SK-N-DZ (cell line): Measurements from ENCODE around the gene DNAJB12.
"Not testable (repeated sequence)": the region's sequence is repeated elsewhere in the genome, so short reads cannot be mapped to it uniquely, and the experiment has no call there.

ENCODE experiments used
- DNase-seq: peaks from one replicate; pipeline ENCODE4 v3.0.0-alpha.2; 2015; ENCODE audit warnings: low spot score

Gene DNAJB12

GRCh38 chr10:72331575-72332422 is 22.9 kb downstream of the DNAJB12 start:
- DNase-seq, result peak; percentile 92

GRCh38 chr10:72330069-72330426 is 24.7 kb downstream of the DNAJB12 start:
- no peak for DNase-seq

GRCh38 chr10:72329290-72330068 is 25.2 kb downstream of the DNAJB12 start:
- peak; percentile 91 for DNase-seq

DNA sequence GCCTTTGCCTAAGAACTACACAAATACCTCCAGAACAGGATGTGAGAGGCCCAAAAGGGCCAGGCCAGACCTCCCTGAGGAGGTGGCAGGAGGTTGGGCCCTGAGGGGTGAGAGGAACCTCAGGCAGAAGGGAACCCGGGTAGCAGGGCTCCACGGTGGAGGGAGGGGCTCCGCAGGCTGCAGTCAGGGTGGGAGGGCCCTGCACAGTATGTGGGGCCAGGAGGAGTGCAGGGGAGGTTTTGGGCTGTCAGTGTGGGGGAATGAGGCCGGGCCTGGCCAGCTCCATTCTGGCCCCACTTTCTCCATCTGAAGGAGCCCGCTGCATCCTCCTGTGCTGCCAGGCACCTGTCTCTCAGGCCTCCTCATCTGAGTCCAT is 25.9 kb downstream of the DNAJB12 start:
- DNase-seq, result no peak

DNA sequence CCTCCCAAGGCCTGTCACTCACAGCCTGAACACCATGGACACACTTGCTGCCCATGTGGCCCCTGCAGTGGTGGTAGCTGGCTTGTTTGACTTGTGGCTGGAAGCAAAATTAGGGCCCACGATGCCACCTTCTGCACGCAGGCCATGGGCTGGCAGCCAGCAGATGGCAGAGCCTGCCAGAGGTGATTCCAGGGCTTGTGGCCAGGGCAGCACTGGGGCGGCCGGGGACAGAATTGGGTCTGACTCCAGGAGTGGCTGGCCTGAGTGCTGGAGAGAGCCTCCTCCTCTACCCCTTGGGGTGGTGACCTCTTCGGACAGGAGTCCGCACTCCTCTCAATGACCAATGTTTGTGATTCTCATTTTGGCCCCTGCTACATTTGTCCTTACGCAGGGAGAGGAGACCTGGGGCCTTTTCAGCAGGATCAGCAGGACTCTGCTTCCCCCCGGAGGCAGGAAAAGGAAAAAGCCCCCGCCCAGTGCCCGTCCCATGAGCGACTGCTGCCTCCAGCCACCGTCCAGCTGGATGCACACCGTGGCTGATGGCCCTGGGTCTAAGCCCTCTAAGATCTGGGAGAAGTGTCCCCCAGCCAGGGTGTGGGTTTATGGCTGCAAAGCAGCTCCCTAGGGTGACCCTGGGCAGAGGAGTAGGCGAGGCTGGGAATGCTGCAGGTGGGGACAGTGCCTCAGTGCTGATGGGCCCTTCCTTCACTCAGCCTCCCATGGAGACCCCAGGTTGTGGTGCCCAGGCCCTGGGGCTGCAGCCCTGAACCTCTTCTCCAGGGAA is 26.5 kb downstream of the DNAJB12 start:
- DNase-seq, result peak; percentile 79

GRCh38 chr10:72326665-72327603 is 27.8 kb downstream of the DNAJB12 start:
- DNase-seq, result not testable (repeated sequence)

GRCh38 chr10:72325243-72326175 is 29.2 kb downstream of the DNAJB12 start:
- peak; percentile 89 for DNase-seq

DNA sequence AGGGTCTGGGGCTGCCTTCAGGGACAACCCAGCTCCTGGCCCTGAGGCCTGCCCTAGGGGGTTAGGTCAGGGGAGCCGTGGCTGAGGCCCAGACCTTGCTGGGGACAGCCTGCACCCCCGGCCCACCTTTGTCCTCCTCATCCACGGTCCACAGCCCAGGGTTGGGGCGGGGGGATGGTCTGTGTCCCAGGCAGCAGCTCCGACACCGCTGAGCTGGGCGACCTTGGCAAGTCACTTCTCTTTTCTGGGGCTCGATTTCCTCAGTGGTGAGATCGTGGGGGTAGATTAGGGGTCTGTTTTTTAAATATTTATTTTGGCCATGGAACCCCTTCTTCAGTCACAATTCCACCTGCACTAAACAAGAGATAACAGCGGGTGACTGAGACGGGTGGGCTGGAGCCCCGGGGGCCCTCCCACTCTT is 30.9 kb downstream of the DNAJB12 start:
- DNase-seq, result no peak

- DNase-seq, result no peak
Measured at GRCh38 chr10:72323108-72323749, 31.5 kb downstream of the DNAJB12 start.

DNA sequence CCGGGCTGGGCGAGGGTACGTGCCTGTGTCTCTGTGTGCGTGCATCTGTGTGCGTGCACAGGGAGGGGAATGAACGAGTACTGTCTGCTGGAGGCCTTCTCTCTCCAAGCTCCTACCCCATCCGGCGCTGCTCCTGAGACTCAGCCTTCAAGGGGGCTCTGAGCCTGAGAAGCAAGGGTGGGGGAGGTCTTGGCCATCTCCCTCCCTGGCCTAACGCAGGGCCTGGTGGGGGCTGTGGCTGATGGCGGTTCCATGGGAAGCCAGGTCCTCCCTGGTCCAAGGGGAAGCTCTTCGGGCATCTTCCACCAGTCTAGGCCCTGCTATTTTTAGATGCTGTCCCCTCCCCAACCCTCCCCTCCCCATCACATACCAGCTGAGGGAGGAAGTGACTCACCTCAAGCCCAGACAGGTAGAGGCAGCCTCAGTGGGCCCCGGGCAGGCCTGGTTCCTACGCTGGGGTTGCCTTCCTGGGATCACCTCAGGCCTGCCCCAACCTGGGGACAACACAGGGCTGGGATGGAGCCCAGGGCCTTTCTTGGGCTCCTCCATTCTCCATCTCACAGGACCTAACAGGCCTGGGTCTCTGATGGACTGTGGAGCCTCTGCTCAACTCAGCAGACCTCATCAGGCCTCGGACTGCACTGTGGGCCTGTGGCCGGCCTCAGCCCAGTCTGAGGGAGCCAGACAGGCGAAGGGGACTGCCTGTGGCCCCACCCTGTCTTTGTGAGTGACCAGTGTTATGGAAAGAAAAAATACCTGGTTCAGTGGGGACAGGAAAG is 32.2 kb downstream of the DNAJB12 start:
- DNase-seq, result no peak

GRCh38 chr10:72322030-72322279 is 32.8 kb downstream of the DNAJB12 start:
- DNase-seq, result no peak

- peak; percentile 41 for DNase-seq
Measured at GRCh38 chr10:72321248-72322029, 33.3 kb downstream of the DNAJB12 start.

DNA sequence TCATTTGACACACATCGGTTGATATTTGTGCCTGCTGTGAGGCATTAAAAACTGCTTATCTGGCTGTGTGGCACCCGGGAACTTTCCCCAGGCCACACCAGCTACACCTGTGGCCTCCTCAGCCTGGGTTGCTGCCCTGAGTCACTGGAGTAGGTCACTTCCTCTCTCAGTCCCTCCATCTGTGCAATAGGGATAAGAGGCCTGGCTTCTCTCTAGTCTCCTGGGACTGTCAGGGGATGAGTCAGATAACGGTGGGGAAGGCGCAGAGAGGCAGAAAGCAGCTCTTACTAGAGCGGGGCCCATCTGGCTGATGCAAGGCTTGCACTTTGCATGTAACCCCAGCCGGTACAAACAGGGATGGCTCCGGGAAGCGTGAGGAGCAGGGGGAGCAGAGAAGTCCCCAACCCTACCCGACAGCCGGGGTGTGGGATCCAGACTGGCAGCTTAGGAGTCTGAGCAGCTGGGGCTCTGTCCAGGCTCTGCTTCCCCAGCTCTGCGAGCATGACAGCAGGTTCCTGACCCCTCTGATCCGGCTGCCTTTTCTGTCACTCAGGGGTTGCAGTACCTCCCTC is 34.0 kb downstream of the DNAJB12 start:
- peak; percentile 98 for DNase-seq

DNA sequence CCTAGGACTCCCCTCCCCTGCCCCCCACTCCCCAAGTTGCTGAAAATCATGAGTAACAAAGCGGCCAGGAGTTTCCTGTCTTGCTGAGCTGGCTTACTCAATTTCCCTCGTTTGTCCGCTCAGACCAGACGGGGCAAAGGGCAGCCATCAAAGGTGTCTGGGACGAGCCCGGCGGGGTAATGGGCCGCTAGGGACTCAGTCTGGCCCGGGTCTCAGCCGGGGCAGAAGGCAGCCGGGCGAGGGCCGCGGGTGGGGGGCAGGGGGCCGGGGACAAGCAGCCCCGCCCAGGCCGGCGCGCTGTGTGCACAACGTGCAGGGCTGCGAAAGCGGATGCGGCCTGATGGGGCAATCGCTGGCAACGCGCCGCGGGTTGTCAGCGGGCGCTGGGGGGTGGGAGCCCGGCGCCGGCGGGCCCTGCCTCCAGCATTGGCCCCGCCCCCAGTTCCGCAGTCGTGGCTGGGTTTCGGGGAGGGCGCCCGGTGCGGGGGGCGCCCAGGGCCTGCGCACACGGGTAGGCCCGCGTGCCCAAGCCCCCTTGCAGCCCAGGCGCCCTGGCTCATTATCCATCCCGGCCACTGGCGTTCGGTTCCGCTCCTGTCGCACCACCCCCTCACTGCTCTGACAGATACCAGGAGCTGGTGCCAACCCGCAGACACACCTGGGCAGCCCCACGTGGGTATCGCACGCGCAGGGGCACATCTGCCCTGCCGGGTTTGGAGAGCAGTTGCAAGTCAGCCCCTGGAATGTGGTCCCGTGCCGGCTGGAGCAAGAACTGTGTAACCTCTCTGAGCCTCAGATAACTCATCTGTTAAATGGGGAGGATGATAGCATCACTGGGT is 35.1 kb downstream of the DNAJB12 start:
- peak; percentile 76 for DNase-seq

GRCh38 chr10:72318418-72319262 is 36.1 kb downstream of the DNAJB12 start:
- no peak for DNase-seq
